HepG2 (cell line): ENCODE measurements around the gene LEPROT. TPM values are rescaled to one million over a fixed set of nuclear protein-coding genes. Genes with fewer than 3 reads are reported as not detected.

Experiments used
- CENPT ChIP-seq: sonication (generic); formaldehyde crosslinking; IDR thresholded peaks from 2 replicates; pipeline ENCODE4 v1.8.0; 2022; ENCODE audit warnings: low read depth, mild to moderate bottlenecking, moderate library complexity, missing genetic modification reagents
- CHD2 ChIP-seq: IDR thresholded peaks from 2 replicates; pipeline ENCODE4 v1.6.1; 2011; ENCODE audit warnings: low read depth, low read length, improper control_type of control experiment
- HES4 ChIP-seq: sonication (generic); formaldehyde crosslinking; IDR thresholded peaks from 2 replicates; pipeline ENCODE4 v1.9.0; 2021; ENCODE audit warnings: mild to moderate bottlenecking, missing genetic modification reagents, borderline replicate concordance
- MEIS2 ChIP-seq: sonication (generic); formaldehyde crosslinking; IDR thresholded peaks from 2 replicates; pipeline ENCODE4 v1.9.0; 2021; ENCODE audit warnings: mild to moderate bottlenecking, missing genetic modification reagents
- NR2F1 ChIP-seq, 2 experiments: fragments of 450-650 bp in 1 of 2; formaldehyde crosslinking in 1 of 2; IDR thresholded peaks; 2 replicates each; pipeline versions ENCODE4 v1.5.0 to v1.6.1; 2016 to 2020; ENCODE audit warnings: mild to moderate bottlenecking in 1 of 2, missing compliant biosample characterization in 1 of 2, missing genetic modification reagents in 1 of 2, moderate library complexity in 1 of 2
- PAX8 ChIP-seq: sonication (generic); formaldehyde crosslinking; IDR thresholded peaks from 2 replicates; pipeline ENCODE4 v1.8.0; 2022; ENCODE audit warnings: mild to moderate bottlenecking, missing genetic modification reagents, borderline replicate concordance
- PHF8 ChIP-seq: sonication (generic); formaldehyde crosslinking; IDR thresholded peaks from 2 replicates; pipeline ENCODE4 v1.5.0; 2020; ENCODE audit warnings: missing genetic modification reagents
- SIN3B ChIP-seq: fragments of 150-350 bp; IDR thresholded peaks from 2 replicates; pipeline ENCODE4 v1.6.1; 2014; ENCODE audit warnings: low read length
- SMAD3 ChIP-seq: sonication (generic); formaldehyde crosslinking; IDR thresholded peaks from 2 replicates; pipeline ENCODE4 v1.4.0; 2020; ENCODE audit warnings: missing genetic modification reagents
- SNAI1 ChIP-seq: sonication (generic); formaldehyde crosslinking; IDR thresholded peaks from 2 replicates; pipeline ENCODE4 v1.5.0; 2020; ENCODE audit warnings: mild to moderate bottlenecking, missing genetic modification reagents, borderline replicate concordance
- THAP11 ChIP-seq: IDR thresholded peaks from 2 replicates; pipeline ENCODE4 v1.6.1; 2016; ENCODE audit warnings: missing biosample characterization, missing genetic modification reagents
- ZC3H13 ChIP-seq: sonication (generic); formaldehyde crosslinking; IDR thresholded peaks from 2 replicates; pipeline ENCODE4 v1.8.1; 2023; ENCODE audit warnings: mild to moderate bottlenecking, missing genetic modification reagents, moderate library complexity
- ZNF136 ChIP-seq: sonication (generic); formaldehyde crosslinking; IDR thresholded peaks from 2 replicates; pipeline ENCODE4 v1.8.1; 2022; ENCODE audit warnings: low read depth, mild to moderate bottlenecking, moderate library complexity, missing genetic modification reagents
- ZNF350 ChIP-seq: sonication (generic); formaldehyde crosslinking; IDR thresholded peaks from 2 replicates; pipeline ENCODE4 v1.4.0; 2020; ENCODE audit warnings: mild to moderate bottlenecking, low read depth, missing genetic modification reagents, borderline replicate concordance
- ZNF354B ChIP-seq: sonication (generic); formaldehyde crosslinking; IDR thresholded peaks from 2 replicates; pipeline ENCODE4 v1.8.0; 2022; ENCODE audit warnings: mild to moderate bottlenecking, missing genetic modification reagents
- ZNF501 ChIP-seq: sonication (generic); formaldehyde crosslinking; IDR thresholded peaks from 2 replicates; pipeline ENCODE4 v1.5.1; 2020; ENCODE audit warnings: mild to moderate bottlenecking, moderate library complexity, missing genetic modification reagents
- ZNF552 ChIP-seq: sonication (generic); formaldehyde crosslinking; IDR thresholded peaks from 2 replicates; pipeline ENCODE4 v1.9.0; 2022; ENCODE audit warnings: missing genetic modification reagents, mild to moderate bottlenecking, borderline replicate concordance
- ZNF598 ChIP-seq: sonication (generic); formaldehyde crosslinking; IDR thresholded peaks from 2 replicates; pipeline ENCODE4 v1.5.1; 2020; ENCODE audit warnings: mild to moderate bottlenecking, missing genetic modification reagents, borderline replicate concordance
- ZNF746 ChIP-seq: sonication (generic); formaldehyde crosslinking; IDR thresholded peaks from 2 replicates; pipeline ENCODE4 v1.8.0; 2022; ENCODE audit warnings: mild to moderate bottlenecking, missing genetic modification reagents
- polyA plus RNA-seq, 8 experiments: library from polyadenylated mRNA; depleted of rRNA in 3 of 8; stranded (reverse) in 7 of 8; unstranded in 1 of 8; fragments of >200 nt; fragmentation: Illumina TruSeq in 4 of 8; extraction: Trizol in 4 of 8; gene quantifications; 2 replicates each; pipeline versions ENCODE4 v1.2.1 to v1.2.3, GENCODE V29; 2011 to 2016; ENCODE audit warnings: low read depth in 4 of 8, missing spikeins in 1 of 8, mixed read lengths in 1 of 8; ENCODE audit not compliant: insufficient read depth in 1 of 8
- total RNA-seq, 5 experiments: library from RNA; depleted of rRNA; stranded (reverse); fragments of >200 nt; fragmentation: Illumina TruSeq; extraction: Trizol; gene quantifications; 2 replicates each; pipeline ENCODE4 v1.2.3, GENCODE V29; 2016; ENCODE audit warnings: low read depth in 1 of 5
- TF ChIP-seq, protein P1 (sequence below): sonication (generic); formaldehyde crosslinking; IDR thresholded peaks from 2 replicates; pipeline ENCODE4 v1.4.0; 2020; ENCODE audit warnings: missing genetic modification reagents
- TF ChIP-seq, protein P2 (sequence below): IDR thresholded peaks from 2 replicates; pipeline ENCODE4 v1.6.1; 2012; ENCODE audit warnings: low read depth, low read length, improper control_type of control experiment
- TF ChIP-seq, protein P3 (sequence below): sonication (generic); formaldehyde crosslinking; IDR thresholded peaks from 2 replicates; pipeline ENCODE4 v1.4.0; 2020; ENCODE audit warnings: missing genetic modification reagents, borderline replicate concordance

LEPROT gene
- total and polyA plus RNA-seq, 2 of the 13 experiments (the other 11 are each of a cell fraction or from before 2014, with no cell fraction given), result 36.8 to 51.4 TPM

DNA sequence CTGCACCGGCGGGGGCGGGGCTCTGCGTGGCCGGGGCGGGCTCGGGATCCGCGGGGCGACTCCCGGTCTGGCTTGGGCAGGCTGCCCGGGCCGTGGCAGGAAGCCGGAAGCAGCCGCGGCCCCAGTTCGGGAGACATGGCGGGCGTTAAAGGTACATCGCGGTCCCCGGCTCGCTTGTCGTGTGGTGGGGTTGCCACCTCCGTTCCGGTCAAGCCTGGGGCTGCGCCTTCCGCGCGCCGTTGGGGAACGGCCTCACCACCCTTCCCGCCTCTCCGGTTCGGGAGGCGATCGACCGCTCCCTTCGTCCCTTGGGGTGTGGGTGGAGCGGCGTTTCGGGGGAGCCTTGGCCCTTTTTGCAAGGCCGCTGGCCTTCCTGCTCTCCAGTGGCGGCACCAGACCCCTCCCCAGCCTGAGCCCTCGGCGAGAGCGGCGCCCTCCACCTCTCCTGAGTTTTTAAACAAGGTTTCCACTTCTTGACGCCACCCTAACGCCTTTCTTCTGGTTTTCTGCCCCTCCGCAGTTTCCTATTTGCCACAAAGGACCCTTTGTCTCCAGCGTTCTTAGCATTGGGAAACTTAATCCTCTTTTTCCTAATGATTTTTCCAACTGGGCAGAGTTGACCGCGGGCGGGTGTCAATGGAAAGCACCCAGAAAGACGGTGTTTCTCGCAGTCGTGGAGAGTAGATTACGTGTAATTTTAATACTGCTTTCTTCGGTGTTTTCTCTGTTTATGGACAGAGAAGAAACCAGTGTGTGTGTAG is at the start of gene LEPROT, which contains the start of gene LEPR (continued):
- TF ChIP-seq, protein P1, sequence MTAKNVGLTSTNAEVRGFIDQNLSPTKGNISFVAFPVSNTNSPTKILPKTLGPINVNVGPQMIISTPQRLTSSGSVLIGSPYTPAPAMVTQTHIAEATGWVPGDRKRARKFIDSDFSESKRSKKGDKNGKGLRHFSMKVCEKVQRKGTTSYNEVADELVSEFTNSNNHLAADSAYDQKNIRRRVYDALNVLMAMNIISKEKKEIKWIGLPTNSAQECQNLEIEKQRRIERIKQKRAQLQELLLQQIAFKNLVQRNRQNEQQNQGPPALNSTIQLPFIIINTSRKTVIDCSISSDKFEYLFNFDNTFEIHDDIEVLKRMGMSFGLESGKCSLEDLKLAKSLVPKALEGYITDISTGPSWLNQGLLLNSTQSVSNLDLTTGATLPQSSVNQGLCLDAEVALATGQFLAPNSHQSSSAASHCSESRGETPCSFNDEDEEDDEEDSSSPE, result peak; percentile 60
- TF ChIP-seq MEIS2 (CRISPR knock-in tag) (no peak; the same call in 1 of the 2 replicates), PAX8 (no peak; the same call in 1 of the 2 replicates), ZNF746 (CRISPR knock-in tag) (no peak), CENPT (CRISPR knock-in tag) (no peak), ZNF552 (CRISPR knock-in tag) (no peak), ZNF354B (CRISPR knock-in tag) (no peak), ZC3H13 (0 out of 2 replicates have a peak, but pooled peaks have one; percentile 62), SIN3B (no peak), ZNF350 (CRISPR knock-in tag) (no peak; the same call in 1 of the 2 replicates), PHF8 (CRISPR knock-in tag) (peak; percentile 96), NR2F1 (CRISPR knock-in tag; IDR thresholded peaks at IDR 0.05) (no peak), THAP11 (CRISPR knock-in tag) (peak; percentile 69), ZNF598 (CRISPR knock-in tag) (no peak), SNAI1 (CRISPR knock-in tag) (no peak), ZNF136 (CRISPR knock-in tag) (no peak), SMAD3 (CRISPR knock-in tag) (peak; percentile 63; the same call in 1 of the 2 replicates), ZNF501 (CRISPR knock-in tag) (no peak), CHD2 (no peak), HES4 (0 out of 2 replicates have a peak, but pooled peaks have one; percentile 47)
- TF ChIP-seq, protein P2, sequence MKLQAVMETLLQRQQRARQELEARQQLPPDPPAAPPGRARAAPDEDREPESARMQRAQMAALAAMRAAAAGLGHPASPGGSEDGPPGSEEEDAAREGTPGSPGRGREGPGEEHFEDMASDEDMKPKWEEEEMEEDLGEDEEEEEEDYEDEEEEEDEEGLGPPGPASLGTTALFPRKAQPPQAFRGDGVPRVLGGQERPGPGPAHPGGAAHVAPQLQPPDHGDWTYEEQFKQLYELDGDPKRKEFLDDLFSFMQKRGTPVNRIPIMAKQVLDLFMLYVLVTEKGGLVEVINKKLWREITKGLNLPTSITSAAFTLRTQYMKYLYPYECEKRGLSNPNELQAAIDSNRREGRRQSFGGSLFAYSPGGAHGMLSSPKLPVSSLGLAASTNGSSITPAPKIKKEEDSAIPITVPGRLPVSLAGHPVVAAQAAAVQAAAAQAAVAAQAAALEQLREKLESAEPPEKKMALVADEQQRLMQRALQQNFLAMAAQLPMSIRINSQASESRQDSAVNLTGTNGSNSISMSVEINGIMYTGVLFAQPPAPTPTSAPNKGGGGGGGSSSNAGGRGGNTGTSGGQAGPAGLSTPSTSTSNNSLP, result no peak
- TF ChIP-seq, protein P3, sequence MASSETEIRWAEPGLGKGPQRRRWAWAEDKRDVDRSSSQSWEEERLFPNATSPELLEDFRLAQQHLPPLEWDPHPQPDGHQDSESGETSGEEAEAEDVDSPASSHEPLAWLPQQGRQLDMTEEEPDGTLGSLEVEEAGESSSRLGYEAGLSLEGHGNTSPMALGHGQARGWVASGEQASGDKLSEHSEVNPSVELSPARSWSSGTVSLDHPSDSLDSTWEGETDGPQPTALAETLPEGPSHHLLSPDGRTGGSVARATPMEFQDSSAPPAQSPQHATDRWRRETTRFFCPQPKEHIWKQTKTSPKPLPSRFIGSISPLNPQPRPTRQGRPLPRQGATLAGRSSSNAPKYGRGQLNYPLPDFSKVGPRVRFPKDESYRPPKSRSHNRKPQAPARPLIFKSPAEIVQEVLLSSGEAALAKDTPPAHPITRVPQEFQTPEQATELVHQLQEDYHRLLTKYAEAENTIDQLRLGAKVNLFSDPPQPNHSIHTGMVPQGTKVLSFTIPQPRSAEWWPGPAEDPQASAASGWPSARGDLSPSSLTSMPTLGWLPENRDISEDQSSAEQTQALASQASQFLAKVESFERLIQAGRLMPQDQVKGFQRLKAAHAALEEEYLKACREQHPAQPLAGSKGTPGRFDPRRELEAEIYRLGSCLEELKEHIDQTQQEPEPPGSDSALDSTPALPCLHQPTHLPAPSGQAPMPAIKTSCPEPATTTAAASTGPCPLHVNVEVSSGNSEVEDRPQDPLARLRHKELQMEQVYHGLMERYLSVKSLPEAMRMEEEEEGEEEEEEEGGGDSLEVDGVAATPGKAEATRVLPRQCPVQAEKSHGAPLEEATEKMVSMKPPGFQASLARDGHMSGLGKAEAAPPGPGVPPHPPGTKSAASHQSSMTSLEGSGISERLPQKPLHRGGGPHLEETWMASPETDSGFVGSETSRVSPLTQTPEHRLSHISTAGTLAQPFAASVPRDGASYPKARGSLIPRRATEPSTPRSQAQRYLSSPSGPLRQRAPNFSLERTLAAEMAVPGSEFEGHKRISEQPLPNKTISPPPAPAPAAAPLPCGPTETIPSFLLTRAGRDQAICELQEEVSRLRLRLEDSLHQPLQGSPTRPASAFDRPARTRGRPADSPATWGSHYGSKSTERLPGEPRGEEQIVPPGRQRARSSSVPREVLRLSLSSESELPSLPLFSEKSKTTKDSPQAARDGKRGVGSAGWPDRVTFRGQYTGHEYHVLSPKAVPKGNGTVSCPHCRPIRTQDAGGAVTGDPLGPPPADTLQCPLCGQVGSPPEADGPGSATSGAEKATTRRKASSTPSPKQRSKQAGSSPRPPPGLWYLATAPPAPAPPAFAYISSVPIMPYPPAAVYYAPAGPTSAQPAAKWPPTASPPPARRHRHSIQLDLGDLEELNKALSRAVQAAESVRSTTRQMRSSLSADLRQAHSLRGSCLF (CRISPR knock-in tag), result 0 out of 2 replicates have a peak, but pooled peaks have one; percentile 53
